HL-60 (cell line): Measurements from ENCODE around the gene AP2A1.

Experiments
- DNase-seq, 2 experiments: peaks; one replicate each; pipeline ENCODE4 v3.0.0-alpha.2; 2010 to 2020; ENCODE audit warnings: low read depth in 1 of 2, low spot score in 1 of 2
- H3K27ac ChIP-seq: fragments of 250-450 bp; sonication (Bioruptor Pico); replicated peaks from 2 replicates; pipeline ENCODE4 v1.5.1; 2020; ENCODE audit warnings: mild to moderate bottlenecking, moderate library complexity
- H3K27me3 ChIP-seq: fragments of 250-450 bp; sonication (Bioruptor Pico); 2 replicates; pipeline ENCODE4 v1.5.1; 2021; ENCODE audit warnings: mild to moderate bottlenecking, moderate library complexity; ENCODE audit not compliant: insufficient read depth, poor library complexity, severe bottlenecking
- H3K4me3 ChIP-seq: replicated peaks from 2 replicates; pipeline ENCODE4 v1.5.1; 2011; ENCODE audit warnings: mild to moderate bottlenecking, control low read depth, low read length; ENCODE audit not compliant: insufficient read depth
- GABPA ChIP-seq: IDR thresholded peaks from 2 replicates; pipeline ENCODE4 v1.6.1; 2012; ENCODE audit warnings: low read depth
- POLR2AphosphoS5 ChIP-seq: IDR thresholded peaks from 2 replicates; pipeline ENCODE4 v1.6.1; 2012; ENCODE audit warnings: low read depth
- SPI1 ChIP-seq: IDR thresholded peaks from 2 replicates; pipeline ENCODE4 v1.6.1; 2012; ENCODE audit warnings: low read depth, mild to moderate bottlenecking, borderline replicate concordance
- TF ChIP-seq, protein P1 (sequence below): IDR thresholded peaks from one replicate; pipeline ENCODE4 v1.5.1; 2011; ENCODE audit warnings: low read length, control low read depth, inconsistent platforms; ENCODE audit not compliant: insufficient read depth
- TF ChIP-seq, protein P2 (sequence below): IDR thresholded peaks from 2 replicates; pipeline ENCODE4 v1.6.1; 2012; ENCODE audit warnings: low read depth; ENCODE audit not compliant: insufficient replicate concordance

Gene AP2A1

DNA sequence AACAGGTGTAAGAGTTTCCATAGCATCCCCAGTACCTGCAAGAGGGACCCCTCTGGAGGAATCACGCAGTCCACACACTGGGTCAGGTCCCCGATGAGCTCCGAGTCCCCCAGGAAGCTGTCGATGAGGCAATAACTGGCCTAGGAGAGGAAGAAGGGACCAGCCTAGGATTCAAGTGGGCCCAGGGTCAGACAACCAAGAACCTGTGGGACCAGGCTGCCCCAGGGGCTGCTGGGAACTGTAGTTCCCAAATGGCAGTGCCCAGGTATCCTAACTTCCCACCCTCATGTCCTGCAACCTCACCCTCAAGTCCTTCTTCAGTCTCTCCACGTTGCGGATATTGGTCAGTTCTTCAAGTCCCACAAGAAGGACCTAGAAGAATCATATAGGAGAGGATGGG lies 44.5 kb downstream of the AP2A1 start:
- no peak for DNase-seq
- Histone ChIP-seq H3K4me3 (no peak overlapping the region), H3K27ac (no peak overlapping the region), H3K27me3 (no peaks in the 10 kb centered on the region)
- TF ChIP-seq POLR2AphosphoS5 (no peak), GABPA (no peak), SPI1 (no peak)
- TF ChIP-seq, protein P1, sequence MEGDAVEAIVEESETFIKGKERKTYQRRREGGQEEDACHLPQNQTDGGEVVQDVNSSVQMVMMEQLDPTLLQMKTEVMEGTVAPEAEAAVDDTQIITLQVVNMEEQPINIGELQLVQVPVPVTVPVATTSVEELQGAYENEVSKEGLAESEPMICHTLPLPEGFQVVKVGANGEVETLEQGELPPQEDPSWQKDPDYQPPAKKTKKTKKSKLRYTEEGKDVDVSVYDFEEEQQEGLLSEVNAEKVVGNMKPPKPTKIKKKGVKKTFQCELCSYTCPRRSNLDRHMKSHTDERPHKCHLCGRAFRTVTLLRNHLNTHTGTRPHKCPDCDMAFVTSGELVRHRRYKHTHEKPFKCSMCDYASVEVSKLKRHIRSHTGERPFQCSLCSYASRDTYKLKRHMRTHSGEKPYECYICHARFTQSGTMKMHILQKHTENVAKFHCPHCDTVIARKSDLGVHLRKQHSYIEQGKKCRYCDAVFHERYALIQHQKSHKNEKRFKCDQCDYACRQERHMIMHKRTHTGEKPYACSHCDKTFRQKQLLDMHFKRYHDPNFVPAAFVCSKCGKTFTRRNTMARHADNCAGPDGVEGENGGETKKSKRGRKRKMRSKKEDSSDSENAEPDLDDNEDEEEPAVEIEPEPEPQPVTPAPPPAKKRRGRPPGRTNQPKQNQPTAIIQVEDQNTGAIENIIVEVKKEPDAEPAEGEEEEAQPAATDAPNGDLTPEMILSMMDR, result no peak
- TF ChIP-seq, protein P2, sequence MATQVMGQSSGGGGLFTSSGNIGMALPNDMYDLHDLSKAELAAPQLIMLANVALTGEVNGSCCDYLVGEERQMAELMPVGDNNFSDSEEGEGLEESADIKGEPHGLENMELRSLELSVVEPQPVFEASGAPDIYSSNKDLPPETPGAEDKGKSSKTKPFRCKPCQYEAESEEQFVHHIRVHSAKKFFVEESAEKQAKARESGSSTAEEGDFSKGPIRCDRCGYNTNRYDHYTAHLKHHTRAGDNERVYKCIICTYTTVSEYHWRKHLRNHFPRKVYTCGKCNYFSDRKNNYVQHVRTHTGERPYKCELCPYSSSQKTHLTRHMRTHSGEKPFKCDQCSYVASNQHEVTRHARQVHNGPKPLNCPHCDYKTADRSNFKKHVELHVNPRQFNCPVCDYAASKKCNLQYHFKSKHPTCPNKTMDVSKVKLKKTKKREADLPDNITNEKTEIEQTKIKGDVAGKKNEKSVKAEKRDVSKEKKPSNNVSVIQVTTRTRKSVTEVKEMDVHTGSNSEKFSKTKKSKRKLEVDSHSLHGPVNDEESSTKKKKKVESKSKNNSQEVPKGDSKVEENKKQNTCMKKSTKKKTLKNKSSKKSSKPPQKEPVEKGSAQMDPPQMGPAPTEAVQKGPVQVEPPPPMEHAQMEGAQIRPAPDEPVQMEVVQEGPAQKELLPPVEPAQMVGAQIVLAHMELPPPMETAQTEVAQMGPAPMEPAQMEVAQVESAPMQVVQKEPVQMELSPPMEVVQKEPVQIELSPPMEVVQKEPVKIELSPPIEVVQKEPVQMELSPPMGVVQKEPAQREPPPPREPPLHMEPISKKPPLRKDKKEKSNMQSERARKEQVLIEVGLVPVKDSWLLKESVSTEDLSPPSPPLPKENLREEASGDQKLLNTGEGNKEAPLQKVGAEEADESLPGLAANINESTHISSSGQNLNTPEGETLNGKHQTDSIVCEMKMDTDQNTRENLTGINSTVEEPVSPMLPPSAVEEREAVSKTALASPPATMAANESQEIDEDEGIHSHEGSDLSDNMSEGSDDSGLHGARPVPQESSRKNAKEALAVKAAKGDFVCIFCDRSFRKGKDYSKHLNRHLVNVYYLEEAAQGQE, result no peak

DNA sequence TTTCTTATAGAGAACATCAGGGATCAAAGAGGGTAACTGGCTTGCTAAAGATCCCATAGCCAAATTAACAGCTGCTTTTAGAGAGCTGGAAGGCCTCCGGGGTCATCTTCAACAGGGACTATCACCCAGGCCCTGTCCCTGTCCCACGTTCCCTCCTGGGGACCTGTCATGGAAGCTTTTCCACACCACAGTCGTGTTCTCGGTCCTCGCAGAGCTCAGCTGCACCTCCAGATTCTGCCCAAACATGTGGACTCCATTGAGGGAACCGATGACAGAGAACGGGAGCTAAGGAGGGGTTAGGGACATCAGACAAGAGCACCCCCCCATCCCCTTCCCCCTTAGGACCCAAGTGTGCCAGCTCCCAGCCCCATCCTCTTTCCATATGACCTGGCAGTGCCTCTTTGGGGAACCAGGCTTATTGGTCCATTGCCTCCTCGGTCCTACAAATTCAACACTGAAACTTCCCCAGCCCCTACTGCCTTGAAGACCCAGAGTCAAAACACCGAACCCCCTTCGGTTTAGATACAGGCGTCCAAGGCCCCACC lies 45.7 kb downstream of the AP2A1 start:
- TF ChIP-seq POLR2AphosphoS5 (no peak), GABPA (no peak), SPI1 (no peak)
- TF ChIP-seq, protein P2, result no peak
- TF ChIP-seq, protein P1, result no peak
- Histone ChIP-seq H3K27me3 (no peaks in the 10 kb centered on the region), H3K4me3 (peak overlapping the region; percentile 47), H3K27ac (peak overlapping the region; percentile 95)
- DNase-seq, result no peak

DNA sequence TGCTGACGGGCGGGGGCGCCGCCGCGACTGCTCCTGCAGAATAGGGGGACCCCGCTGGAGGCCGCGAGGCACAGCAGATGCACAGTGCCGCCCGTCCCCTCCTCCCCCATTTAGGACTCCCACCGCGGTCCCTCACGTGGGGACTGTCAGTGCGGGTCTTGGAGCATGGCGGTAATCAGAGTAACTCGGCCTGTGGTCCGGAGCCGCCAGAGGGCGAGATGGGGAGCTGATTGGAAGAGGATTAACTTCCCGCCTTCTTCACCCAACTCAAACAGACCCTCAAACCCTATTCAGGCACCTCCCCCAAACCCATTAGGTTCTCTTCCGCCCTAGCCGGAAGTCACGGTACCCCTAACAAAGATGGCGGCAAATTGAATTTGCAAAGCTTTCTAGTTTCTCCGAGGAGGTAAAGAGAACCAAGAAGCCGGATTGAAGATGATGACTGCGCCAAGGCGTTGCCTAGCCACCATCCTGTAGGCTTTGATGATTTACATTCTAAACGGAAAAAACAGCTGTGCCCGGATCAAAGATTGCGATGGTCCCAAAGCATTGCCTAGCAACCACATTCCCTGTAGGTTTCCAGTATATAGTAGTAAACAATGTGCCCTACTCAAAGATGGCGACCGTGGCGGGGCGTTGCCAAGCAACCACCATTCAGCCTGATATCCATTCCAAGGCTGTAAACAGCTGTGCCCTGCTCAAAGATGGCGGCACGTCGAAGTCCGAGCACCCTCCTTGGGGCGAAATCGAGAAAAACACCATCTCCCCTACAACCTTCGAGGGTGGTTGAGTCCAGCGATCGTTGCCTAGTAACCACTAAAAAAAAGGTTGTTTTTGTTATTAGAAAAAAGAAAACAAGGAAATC lies 46.4 kb downstream of the AP2A1 start, which contains the start of gene FUZ:
Gene FUZ, minus strand, starts transcription at position 296 of the 865 bp plus-strand sequence. Its CDS starts 186 bp downstream, at position 110.
- DNase-seq, result peak; percentile 98 to 99
- H3K4me3 ChIP-seq, result peak within 1 kb of the TSS; percentile 47
- H3K27ac ChIP-seq, result peak within 1 kb of the TSS; percentile 95
- TF ChIP-seq SPI1 (no peak; the same call in 1 of the 2 replicates), POLR2AphosphoS5 (peak; percentile 35; the same call in 1 of the 2 replicates), GABPA (peak; percentile 88)
- TF ChIP-seq, protein P2, result no peak
- TF ChIP-seq, protein P1, result no peak
- no peaks in the 10 kb centered on the region for H3K27me3 ChIP-seq
